ENCODE results near the gene ANXA2. TPM values are rescaled to one million over a fixed set of nuclear protein-coding genes. Genes with fewer than 3 reads are reported as not detected.

Gene ANXA2
- total RNA-seq, 1 donor from 2014 or later, result 2,658 TPM

DNA sequence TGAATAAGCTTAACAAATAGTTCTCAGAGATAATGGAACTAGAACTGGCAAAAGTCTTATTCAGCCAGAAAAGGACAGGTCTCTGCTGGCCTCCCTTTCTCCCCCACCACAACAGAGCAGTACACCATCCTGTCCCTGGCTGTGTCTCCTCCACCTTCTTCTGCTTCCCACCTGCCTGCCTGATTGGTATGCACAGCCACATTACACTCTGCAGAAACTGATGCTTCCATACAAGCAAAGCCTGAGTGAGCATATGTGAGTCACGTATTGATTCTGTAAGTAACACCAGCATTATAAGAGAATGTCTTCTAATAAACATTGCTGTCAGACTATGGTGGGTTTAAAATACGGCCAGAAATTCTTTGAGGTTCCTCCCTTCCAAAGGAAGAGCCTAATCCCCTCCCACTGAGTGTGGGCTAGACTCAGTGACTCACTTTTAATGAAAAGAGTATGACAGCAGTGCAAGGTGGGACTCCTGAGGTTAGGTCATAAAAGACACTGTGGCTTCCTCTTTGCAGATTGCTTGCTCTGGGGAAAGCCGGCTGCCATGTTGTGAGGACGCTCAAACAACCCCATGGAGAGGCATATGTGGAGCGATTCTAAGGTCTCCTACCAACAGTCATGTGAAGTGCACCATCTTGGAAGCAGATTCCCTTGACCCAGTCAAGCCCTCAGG is 44.4 kb downstream of the ANXA2 start:
- Histone ChIP-seq H3K4me3 (ENCODE audit: low read depth, low read length) (no peak overlapping the region), H3K36me3 (ENCODE audit: control insufficient read depth, insufficient read depth, low read length) (peaks cover 19% of the 10 kb centered on the region), H3K27me3 (ENCODE audit: control insufficient read depth, insufficient read depth, low read length) (no peaks in the 10 kb centered on the region)
- TF ChIP-seq, protein P1, sequence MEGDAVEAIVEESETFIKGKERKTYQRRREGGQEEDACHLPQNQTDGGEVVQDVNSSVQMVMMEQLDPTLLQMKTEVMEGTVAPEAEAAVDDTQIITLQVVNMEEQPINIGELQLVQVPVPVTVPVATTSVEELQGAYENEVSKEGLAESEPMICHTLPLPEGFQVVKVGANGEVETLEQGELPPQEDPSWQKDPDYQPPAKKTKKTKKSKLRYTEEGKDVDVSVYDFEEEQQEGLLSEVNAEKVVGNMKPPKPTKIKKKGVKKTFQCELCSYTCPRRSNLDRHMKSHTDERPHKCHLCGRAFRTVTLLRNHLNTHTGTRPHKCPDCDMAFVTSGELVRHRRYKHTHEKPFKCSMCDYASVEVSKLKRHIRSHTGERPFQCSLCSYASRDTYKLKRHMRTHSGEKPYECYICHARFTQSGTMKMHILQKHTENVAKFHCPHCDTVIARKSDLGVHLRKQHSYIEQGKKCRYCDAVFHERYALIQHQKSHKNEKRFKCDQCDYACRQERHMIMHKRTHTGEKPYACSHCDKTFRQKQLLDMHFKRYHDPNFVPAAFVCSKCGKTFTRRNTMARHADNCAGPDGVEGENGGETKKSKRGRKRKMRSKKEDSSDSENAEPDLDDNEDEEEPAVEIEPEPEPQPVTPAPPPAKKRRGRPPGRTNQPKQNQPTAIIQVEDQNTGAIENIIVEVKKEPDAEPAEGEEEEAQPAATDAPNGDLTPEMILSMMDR (IDR thresholded peaks at IDR 0.05; ENCODE audit: insufficient read depth, low read length, poor library complexity, severe bottlenecking), result no peak
- no peak for DNase-seq (ENCODE audit: low read depth)

DNA sequence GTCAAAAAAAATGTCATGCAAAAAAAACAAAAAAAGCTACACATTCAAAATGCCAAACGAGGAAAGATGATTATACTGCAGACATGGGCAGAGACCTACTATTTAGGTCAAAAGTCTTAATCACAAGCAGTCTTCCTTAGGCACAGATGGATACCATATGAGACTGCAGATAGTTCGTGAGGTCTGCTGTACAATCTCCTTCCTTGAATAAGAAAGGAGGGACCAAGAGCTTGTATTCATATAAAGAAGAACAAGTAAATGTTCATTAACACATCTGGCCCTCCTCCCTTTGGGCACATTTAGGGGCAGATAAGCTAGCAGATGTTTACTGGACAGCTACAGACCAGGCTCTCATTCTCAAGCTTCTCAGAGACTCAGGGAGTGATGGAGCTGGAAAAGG is 45.3 kb downstream of the ANXA2 start:
- Histone ChIP-seq H3K36me3 (ENCODE audit: control insufficient read depth, insufficient read depth, low read length) (peaks cover 24% of the 10 kb centered on the region), H3K4me3 (ENCODE audit: low read depth, low read length) (no peak overlapping the region), H3K27me3 (ENCODE audit: control insufficient read depth, insufficient read depth, low read length) (no peaks in the 10 kb centered on the region)
- TF ChIP-seq, protein P1 (IDR thresholded peaks at IDR 0.05; ENCODE audit: insufficient read depth, low read length, poor library complexity, severe bottlenecking), result no peak
- no peak for DNase-seq (ENCODE audit: low read depth)

DNA sequence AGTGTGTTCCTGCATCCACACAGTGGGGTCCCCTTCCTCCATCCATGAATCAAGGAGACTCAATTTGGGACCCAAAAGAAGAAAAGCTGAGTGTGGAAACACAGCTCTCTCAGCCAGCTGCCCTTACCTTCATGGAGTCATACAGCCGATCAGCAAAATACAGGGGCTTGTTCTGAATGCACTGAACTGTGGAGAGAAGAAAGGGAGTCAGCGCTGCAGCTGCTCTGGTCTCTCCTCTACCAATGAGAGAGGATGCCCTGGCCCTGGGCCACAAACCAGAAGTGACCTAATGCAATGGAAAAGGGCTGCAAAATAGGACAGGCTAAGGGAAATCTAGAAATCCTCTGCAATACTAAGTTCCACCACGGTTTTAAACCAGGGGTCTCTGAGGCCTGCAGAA is 46.7 kb downstream of the ANXA2 start:
- Histone ChIP-seq H3K36me3 (ENCODE audit: control insufficient read depth, insufficient read depth, low read length) (peaks cover 24% of the 10 kb centered on the region), H3K4me3 (ENCODE audit: low read depth, low read length) (no peak overlapping the region), H3K27me3 (ENCODE audit: control insufficient read depth, insufficient read depth, low read length) (no peaks in the 10 kb centered on the region)
- TF ChIP-seq, protein P1 (IDR thresholded peaks at IDR 0.05; ENCODE audit: insufficient read depth, low read length, poor library complexity, severe bottlenecking), result no peak
- DNase-seq (ENCODE audit: low read depth), result no peak

GRCh38 chr15:60350108-60350507 is 47.7 kb downstream of the ANXA2 start:
- no peak for DNase-seq (ENCODE audit: low read depth)
- Histone ChIP-seq H3K4me3 (ENCODE audit: low read depth, low read length) (no peak overlapping the region), H3K36me3 (ENCODE audit: control insufficient read depth, insufficient read depth, low read length) (peaks cover 21% of the 10 kb centered on the region), H3K27me3 (ENCODE audit: control insufficient read depth, insufficient read depth, low read length) (no peaks in the 10 kb centered on the region)
- TF ChIP-seq, protein P1 (IDR thresholded peaks at IDR 0.05; ENCODE audit: insufficient read depth, low read length, poor library complexity, severe bottlenecking), result no peak

- H3K36me3 ChIP-seq (ENCODE audit: control insufficient read depth, insufficient read depth, low read length), result peaks cover 20% of the 10 kb centered on the region
- H3K4me3 ChIP-seq (ENCODE audit: low read depth, low read length), result no peak overlapping the region
- TF ChIP-seq, protein P1 (IDR thresholded peaks at IDR 0.05; ENCODE audit: insufficient read depth, low read length, poor library complexity, severe bottlenecking), result no peak
- H3K27me3 ChIP-seq (ENCODE audit: control insufficient read depth, insufficient read depth, low read length), result no peaks in the 10 kb centered on the region
- no peak for DNase-seq (ENCODE audit: low read depth)
These were observed 48.2 kb downstream of the ANXA2 start for GRCh38 chr15:60349589-60349988.

- no peak overlapping the region for H3K4me3 ChIP-seq (ENCODE audit: low read depth, low read length)
- TF ChIP-seq, protein P1 (IDR thresholded peaks at IDR 0.05; ENCODE audit: insufficient read depth, low read length, poor library complexity, severe bottlenecking), result no peak
- H3K27me3 ChIP-seq (ENCODE audit: control insufficient read depth, insufficient read depth, low read length), result no peaks in the 10 kb centered on the region
- H3K36me3 ChIP-seq (ENCODE audit: control insufficient read depth, insufficient read depth, low read length), result peaks cover 15% of the 10 kb centered on the region
- no peak for DNase-seq (ENCODE audit: low read depth)
These were observed 50.2 kb downstream of the ANXA2 start for GRCh38 chr15:60347480-60348049.

Data from kidney epithelial cell (primary cell).